AG20443 (cell line): Measurements from ENCODE around the gene CATSPERE.
A peak's percentile ranks its signal among the peaks of the same experiment; 100 is the strongest.
"Not testable (repeated sequence)": the region's sequence is repeated elsewhere in the genome, so short reads cannot be mapped to it uniquely, and the experiment has no call there.

Source experiments
- DNase-seq: peaks from one replicate; pipeline ENCODE4 v3.0.0; 2012; ENCODE audit warnings: low spot score, mixed read lengths

CATSPERE gene

DNA sequence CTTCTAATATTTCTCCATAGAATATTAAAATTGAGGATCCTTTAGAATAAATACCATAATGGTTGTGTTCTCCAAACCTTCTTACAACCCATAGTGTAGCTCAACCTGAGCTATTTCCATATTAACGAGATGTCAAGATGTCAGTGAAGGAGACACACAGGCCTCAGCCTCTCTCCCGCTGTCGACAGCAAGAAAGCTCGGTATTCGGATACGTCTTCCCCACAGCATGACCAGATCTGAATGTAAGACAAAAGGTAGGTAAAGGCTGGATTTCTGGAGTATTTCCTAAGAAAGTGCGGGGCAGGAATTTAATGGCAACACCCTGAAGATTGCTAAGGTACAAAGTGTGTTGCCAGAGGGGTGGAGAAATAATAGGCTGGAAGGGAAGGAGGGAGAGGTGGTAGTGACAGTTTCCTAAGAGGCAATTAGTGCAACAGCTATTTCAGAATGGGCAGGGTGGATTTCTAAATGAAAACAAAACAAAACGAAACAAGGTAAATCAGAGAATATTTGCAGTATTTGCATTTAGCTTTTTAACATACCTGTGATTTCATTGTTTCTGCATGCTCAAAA, 11.1 kb upstream of the CATSPERE start:
- no peak for DNase-seq

DNA sequence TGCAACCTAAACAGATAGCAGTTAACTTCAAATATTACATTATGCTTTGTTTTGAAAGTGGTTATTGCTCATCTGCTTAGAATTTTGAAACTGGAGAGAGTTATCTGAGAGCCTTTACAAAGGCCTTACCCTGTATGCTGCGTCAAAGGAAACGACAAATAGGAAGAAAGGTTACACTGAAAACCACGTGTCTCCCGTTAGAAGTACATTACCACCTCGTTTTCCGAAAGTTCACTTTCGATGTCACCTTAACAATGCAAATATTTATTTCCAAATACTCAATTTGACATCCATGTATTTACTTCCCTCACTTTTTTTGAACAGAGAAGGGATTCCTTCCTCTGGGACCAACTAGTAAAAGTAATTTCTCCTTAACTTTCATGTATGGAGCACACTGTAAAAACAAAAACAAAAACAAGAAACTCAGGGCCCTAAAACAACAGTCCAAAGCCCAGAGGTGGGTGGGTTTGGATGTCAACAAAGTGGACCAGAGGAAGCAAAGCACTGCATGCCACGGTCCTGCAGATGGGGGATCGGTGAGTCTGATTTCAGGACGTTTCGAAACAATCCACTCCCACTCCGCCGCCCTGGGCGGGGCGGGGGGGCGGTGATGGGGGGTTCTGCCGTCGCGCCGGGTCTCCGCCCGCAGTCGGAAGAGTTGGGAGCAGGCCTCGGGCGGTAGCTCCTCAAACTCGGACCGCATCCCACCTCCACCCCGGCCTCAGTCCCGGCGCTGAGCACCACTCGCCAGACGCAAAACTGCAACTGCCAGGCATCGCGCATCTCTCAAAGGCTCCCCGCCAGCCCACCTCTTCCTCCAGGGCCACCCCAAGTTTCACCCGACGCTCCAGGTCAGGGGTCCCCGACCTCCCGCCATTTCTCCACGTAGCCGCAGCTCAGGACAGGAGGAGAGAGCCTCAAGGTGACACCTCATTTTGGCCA, 10.2 kb upstream of the CATSPERE start:
- DNase-seq, result peak; percentile 63

DNA sequence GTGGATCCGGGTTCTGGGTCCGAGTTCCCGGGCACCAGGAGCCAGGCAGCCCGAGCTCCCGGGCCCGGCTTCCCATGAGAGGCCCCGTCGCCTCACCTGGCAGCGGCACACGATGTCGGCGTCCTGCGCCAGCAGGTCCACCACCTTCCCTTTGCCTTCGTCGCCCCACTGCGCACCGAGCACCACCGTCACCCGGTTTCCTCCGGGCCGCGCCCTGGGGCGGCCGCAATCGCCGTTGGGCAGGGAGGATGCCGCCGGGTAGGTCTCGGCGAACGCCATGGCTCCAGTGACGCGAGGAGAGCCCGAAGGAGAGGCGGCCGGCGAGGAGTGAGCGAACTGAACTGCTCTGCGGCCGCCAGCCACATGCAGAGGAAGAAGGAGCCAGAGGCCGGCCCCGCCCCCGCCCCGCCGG, 9.5 kb upstream of the CATSPERE start, which contains the start of gene ADSS2:
Gene ADSS2, minus strand, starts transcription at position 371 of the 412 bp plus-strand sequence. Its CDS starts 92 bp downstream, at position 279.
- no peak for DNase-seq

DNA sequence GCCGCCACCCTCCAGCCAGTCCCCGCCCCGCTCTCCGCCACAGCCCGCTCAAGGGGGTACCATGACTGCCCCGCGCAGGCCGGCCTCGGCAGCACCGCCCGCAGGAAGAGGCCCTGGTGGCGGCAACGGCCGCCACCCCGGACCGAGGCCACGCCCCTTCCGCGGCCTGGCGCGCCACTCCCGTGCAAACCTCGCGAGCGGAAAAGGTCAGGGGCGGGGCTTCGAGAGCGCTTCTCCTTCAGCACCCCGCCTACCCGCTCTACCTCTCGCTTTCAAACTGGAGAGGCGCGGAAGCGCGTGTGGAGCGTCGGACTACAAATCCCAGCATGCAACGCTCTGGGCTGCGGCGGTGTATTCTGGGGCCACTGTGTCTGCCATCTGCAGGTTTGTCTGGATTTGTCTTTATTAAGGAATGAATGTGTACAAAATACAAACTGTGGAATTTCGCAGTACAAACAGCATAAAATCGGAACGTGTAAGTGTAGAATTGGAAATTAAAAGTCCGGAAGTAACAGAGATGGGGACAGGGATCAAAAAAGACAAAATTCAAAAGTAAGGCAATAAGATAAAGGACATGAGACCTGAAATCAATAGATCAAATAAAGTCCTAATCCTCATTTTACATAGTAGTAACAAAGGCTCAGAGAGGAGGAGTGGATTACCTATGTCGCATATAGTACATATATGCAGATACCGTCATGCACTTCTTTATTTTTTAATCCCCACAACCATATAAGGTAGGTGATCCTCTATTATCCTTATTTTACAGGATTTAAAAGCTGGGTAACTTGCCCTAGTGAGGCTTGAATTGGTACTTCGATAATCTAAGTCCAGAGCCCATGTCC, 8.9 kb upstream of the CATSPERE start:
- peak; percentile 98 for DNase-seq

DNA sequence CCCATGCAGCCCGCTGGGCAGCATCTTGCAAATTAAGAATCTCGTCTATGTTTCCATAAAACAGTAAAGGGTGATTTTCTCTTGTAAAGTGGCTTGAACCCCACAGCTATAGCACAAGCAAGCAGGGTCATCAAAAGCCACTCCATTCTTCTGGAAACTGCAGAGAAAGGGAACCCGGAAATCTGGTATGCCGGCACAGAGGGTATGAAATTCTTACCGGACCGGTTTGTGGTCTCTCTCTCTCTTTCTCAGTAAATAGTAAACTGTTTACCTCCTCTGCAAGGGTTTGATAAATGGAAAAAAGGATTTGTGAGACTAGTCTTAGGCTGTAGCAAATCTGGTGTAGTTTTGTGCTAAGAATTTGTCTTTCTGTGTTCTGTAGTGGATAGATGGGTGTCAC, 6.7 kb upstream of the CATSPERE start:
- DNase-seq, result no peak

DNA sequence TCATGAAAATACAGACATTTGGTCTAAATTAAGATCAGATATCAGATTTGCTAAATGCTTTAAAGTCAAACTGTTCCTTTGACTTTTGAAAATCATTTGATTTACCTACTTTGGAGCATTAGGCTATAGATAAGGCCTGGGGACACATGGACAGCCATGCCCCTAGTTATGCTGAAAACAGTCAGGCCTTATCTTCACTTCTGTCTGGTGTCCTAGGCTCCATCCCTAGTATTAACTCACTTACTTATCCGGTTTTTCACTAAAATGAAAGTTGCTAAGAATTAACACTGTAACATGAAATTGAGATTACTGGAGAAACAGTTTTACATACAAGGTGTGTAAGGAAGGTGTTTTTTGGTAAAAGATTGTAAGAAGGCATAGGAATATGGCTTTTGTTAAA, 4.5 kb upstream of the CATSPERE start:
- DNase-seq, result no peak

DNA sequence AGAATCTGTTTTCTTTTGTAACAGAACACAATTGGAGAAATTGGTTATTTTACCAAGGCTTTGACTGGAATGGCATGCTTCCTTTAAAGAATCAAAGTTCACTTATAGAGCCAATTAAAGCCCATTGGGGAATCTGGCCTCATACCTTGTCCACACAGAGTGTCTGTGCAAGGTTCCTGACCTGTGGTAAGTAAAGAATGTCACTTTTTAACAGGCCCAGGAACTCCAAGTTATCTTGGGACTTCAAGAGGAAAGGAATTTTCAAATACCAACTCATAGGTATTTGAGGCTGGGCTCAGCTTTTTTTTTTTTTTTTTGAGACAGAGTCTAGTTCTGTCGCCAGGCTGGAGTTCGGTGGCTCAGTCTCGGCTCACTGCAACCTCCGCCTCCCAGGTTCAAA, 2.3 kb upstream of the CATSPERE start:
- no peak for DNase-seq

DNA sequence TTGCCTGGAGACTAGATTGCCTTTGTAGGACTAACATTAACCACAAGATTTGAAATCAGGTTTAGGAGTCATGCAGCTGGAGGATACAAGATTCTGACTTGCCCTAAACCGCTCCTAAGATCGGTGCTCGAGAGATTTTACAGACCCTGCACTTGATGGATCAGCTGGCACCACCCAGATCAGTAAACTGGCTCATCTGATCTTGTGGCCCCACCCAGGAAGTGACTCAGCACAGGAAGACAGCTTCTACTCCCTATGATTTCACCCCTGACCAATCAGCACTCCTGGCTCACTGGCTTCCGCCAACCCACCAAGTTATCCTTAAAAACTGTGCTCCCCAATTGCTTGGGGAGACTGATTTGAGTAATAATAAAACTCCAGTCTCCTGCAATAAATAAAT, 876 bp upstream of the CATSPERE start:
- DNase-seq, result no peak

DNA sequence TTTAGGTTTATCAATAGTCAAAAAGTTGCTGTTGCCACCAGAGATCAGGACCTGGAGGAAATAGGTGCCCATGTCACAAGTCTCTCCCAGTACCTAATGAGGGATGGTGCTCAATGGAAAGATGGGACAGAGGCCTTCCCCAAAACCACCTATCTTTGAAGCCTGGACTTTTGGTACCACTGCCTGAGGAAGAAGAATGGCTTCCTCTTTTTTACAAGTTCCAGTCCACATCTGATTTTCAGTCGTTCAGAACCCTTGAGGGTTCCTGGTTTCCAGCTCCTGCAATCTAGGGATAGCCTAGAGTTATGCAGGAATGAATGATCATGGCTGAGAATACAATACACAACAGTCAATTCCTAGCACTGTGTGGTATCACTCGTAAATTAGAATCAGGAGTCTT, 5.7 kb downstream of the CATSPERE start:
- DNase-seq, result no peak

DNA sequence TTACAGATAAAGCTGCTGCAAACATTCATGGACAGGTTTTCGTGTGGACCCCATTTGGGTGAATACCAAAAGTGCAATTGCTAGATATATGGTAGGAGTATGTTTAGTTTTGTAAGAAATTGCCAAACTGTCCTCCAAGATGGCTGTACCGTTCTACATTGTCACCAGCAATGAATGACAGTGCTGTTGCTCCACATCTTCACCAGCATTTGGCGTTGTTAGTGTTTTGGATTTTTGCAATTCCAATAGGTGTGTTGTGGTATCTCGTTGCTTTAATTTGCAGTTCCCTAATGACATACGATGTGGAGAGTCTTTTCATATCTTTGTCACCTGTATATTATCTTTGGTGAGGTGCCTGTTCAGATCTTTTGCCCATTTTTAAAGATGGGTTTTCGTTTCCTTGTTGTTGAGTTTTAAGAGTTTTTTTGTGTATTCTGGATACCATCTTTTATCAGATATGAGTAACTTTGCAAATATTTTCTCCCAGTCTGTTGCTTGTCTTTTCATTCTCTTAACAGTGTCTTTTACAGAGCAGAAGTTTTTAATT, 12.1 kb downstream of the CATSPERE start:
- DNase-seq, result no peak

DNA sequence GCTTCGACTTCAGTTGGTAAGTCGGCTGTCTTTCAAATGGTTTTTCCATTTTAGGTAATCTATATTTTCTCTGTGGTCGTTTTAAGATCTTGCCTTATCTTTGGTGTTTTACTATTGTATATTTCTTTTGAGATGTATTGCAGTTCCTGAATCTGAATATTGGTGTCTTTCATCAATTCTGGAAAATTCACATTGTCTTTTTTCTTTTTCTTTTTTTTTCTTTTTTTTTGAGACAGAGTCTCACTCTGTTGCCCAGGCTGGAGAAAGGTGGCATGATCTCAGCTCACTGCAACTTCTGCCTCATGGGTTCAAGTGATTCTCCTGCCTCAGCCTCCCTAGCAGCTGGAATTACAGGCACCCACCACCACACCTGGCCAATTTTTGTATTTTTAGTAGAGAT, 23.9 kb downstream of the CATSPERE start:
- not testable (repeated sequence) for DNase-seq

DNA sequence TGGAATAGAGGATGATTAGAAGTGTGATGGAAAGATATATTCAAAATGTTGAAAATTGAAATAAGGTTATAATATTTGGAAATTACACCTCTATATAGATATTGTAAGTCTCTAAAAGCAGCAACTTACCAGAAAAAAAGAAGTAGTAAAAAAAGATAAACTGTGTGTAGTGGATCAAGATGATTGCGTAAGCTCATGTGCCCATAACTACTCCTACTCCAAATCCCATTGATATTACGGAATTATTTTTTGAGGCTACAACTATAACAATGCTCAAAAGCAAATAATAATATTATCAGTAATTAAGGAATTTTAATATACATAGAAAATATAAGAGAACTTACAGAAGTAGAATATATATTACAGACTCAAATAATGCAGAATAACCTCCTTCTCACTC, 33.6 kb downstream of the CATSPERE start:
- no peak for DNase-seq

DNA sequence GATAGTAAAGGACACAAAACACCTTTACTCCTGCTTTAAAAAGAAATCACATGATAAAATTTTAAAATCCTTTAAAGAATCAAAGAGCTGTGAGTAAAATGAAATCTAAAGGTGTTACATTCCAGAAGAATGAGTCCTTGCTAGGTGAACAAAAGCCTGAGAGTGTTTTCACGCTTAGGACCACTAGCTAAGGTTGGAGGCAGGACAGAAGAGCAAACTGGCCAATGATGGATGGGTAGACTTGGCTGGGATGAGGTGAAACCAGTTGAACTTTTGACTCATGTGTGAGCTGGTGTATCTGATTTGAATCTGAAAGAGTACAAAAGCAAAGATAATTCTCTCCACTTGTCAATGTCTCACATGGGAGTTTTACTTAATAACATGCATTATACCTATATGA, 35.1 kb downstream of the CATSPERE start:
- DNase-seq, result no peak

DNA sequence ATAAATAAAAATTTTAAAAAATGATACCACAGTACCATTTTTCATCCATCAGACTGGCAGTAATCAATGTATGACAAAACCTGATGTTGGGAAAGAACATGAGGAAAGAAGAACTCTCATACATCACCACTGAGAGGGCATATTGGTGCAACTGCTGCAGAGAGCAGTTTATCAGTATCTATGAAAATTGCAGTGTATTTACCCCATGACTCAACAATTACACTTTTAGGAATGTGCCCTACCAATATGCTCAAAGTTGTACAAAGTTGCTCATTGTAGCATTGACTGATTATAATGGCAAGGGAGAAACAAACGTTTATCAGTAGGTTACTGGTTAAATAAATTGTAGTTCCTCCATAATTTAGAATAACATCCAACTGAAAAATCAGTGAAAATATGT, 36.7 kb downstream of the CATSPERE start:
- no peak for DNase-seq

DNA sequence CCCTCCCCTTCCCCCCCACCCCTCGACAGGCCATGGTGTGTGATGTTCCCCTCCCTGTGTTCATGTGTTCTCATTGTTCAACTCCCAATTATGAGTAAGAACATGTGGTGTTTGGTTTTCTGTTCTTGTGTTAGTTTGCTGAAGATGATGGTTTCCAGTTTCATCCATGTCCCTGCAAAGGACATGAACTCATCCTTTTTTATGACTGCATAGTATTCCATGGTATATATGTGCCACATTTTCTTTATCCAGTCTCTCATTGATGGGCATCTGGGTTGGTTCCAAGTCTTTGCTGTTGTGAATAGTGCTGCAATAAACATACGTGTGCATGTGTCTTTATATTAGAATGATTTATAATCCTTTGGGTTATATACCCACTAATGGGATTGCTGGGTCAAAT, 38.4 kb downstream of the CATSPERE start:
- DNase-seq, result not testable (repeated sequence)

DNA sequence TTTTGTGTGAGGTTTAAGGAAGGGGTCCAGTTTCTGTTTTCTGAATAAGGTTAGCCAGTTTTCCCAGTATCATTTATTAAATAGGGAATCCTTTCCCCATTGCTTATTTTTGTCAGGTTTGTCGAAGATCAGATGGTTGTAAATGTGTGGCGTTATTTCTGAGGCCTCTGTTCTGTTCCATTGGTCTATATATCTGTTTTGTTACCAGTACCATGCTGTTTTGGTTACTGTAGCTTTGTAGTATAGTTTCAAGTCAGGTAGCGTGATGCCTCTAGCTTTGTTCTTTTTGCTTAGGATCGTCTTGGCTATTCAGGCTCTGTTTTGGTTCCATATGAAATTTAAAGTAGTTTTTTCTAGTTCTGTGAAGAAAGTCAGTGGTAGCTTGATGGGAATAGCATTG, 39.4 kb downstream of the CATSPERE start:
- not testable (repeated sequence) for DNase-seq

DNA sequence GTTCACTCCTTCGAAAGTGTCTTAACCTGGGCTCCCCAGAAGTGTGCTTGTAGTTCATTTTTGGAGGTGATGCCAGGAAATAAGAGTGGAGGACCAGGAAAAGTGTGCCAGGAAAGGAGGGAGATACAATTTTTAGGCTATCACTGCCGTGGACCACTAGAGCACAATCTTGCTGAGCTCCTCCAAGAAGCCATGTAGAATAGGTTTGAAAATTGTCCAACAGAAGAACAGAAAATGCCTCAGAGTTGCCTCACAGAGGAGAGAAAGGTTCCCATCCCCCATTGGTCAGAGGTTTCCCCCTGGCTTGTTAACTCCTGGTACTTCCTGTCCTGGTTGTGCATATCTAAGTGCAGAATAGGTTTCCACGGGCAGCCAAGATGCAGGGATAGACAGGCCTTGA, 41.6 kb downstream of the CATSPERE start:
- no peak for DNase-seq

DNA sequence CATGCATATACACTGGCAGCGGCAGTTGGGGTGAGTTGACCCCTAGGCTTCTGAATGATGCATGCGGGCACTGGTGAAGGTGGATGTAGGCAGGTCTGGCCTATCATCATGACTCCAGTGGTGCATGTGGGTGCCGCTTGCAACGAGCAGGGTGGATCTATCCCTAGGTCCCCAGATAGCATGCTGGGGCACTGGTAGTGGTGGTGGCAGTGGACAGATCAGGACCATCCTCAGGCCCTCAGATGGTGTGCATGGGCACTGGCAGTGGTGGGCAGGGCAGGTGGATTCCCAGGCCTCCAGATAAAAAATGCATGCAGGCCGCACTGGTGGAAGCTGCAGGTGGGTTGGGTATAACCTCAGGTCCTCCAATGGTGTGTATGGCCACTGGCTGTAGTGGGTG, 52.4 kb downstream of the CATSPERE start:
- no peak for DNase-seq

DNA sequence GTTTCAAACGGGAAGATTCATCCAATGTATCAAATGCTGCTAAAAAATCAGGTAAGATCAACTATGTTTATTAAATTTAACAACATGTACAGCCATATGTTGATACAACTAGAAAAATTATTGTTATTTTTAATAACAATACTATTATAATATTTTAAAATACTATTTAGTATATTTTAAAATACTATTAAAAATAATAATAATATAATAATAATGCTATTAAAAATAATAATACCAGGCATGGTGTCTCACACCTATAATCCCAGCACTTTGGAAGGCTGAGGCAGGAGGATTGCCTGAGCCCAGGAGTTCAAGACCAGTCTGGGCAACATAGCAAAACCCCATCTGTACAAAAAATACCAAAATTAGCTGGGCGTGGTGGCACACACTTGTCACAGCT, 54.6 kb downstream of the CATSPERE start:
- DNase-seq, result no peak

DNA sequence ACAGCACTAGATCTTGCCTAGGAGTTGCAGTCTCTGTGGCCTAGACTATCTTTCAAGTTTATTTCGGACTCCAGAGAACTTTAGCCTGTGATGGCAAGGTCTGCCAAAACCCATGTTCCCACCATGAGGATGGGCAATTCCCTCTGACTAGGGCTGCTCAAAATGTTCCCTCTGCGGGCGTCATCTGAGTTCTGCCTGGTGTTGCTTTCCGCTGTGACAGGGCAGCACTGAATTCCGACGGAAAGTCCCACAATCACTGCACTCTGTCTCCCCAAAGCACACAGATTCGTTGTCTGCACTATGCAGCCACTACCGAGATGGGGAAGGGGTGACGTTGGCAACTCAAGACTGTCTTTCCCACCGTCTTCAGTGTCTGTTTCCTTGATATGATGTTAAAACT, 75.2 kb downstream of the CATSPERE start:
- DNase-seq, result no peak

DNA sequence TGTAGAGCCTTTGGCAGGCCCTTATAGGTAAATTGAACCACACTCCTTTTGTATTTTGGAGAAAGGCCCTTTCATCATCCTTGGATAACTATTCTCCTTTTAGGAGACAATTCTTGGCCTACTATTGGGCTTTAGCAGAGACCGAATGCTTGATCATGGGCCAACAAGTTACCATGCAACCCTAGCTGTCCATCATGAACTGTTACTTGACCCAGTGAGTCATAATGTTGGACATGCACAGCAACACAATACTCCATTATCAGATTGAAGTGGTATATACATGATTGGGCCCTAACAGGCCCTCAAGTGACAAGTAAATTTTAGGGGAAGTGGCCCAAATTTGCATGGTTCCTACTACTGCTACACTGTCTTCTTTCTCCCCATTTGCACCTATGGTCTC, 84.4 kb downstream of the CATSPERE start:
- no peak for DNase-seq

DNA sequence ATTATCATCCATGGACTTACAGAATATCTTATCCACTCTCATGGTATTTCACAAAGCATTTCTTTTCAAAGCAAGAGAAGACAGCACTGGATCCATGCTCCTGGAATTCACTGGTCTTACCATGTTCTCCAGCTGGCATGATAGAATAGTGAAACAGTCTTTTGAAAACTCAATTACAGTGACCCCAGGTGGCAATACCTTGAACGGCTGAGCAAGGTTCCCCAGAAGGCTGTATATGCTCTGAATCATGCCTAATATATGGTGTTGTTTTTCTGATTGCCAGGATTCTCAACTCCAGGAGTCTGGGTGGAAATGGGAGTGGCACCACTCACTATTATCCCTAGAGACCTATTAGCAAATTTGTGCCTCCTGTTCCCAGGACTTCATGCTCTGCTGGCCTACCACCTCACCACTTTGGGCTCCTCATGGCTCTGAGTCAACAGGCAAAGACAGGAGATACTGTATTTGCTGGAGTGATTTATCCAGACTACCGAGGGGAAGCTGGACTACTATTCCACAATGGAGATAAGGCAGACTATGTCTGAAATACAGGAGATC, 87.6 kb downstream of the CATSPERE start:
- DNase-seq, result no peak
